Measurements from ENCODE around the gene PPP1R14D. TPM values are rescaled to one million over a fixed set of nuclear protein-coding genes. Genes with fewer than 3 reads are reported as not detected.

Gene PPP1R14D
- total RNA-seq, 1 experiment from 2014 or later = 0.64 TPM

GRCh38 chr15:40773902-40774301, 54.6 kb downstream of the PPP1R14D start:
- no peak for TF ChIP-seq REST (IDR thresholded peaks at IDR 0.05; ENCODE audit: insufficient read depth in 1 of 2, low read depth in 2 of 2, low read length in 1 of 2)
- TF ChIP-seq POLR2AphosphoS5 (IDR thresholded peaks at IDR 0.05; ENCODE audit: low read depth, low read length) = no peak
- no peak for TF ChIP-seq TCF7L2 (IDR thresholded peaks at IDR 0.05; ENCODE audit: low read depth, low read length)
- no peak for TF ChIP-seq SIN3A (IDR thresholded peaks at IDR 0.05; ENCODE audit: borderline replicate concordance, insufficient read depth, low read depth, low read length)
- no peak for TF ChIP-seq CTCF (IDR thresholded peaks at IDR 0.05)
- H3K4me1 ChIP-seq (ENCODE audit: control insufficient read depth, insufficient read depth, low read length) = peaks cover 11% of the 10 kb centered on the region; the same call in 1 of the 2 replicates
- no peaks in the 10 kb centered on the region for H3K27me3 ChIP-seq (ENCODE audit: control insufficient read depth, insufficient read depth, low read length)
- DNase-seq (ENCODE audit: low read depth, low spot score) = no peak
- intact Hi-C loops (cut with micrococcal nuclease; ENCODE audit: unreplicated experiment) = no loop called here
- BruUV-seq (replicated peaks) = no TSS peak
- in situ Hi-C loops (cut with HindIII; ENCODE audit: low pct_unique_long_range_greater_than_20kb, low sequenced_read_pairs) = no loop called here
- no peaks in the 10 kb centered on the region for H3K36me3 ChIP-seq (ENCODE audit: control insufficient read depth, insufficient read depth, low read length)
- no peak for ATAC-seq
- ChIA-PET POLR2A (no interaction called here), CTCF (no interaction called here)
- H3K4me3 ChIP-seq (ENCODE audit: low read depth in 2 of 2, low read length in 2 of 2) = no peak overlapping the region
- H3K27ac ChIP-seq (ENCODE audit: low read length) = no peak overlapping the region
- H3K9me3 ChIP-seq (ENCODE audit: control insufficient read depth, insufficient read depth, low read depth, low read length) = no peaks in the 10 kb centered on the region

GRCh38 chr15:40773496-40773895, 55.0 kb downstream of the PPP1R14D start:
- Histone ChIP-seq H3K27me3 (ENCODE audit: control insufficient read depth, insufficient read depth, low read length) (no peaks in the 10 kb centered on the region), H3K27ac (ENCODE audit: low read length) (no peak overlapping the region), H3K4me1 (ENCODE audit: control insufficient read depth, insufficient read depth, low read length) (peaks cover 11% of the 10 kb centered on the region; the same call in 1 of the 2 replicates), H3K9me3 (ENCODE audit: control insufficient read depth, insufficient read depth, low read depth, low read length) (no peaks in the 10 kb centered on the region), H3K4me3 (ENCODE audit: low read depth in 2 of 2, low read length in 2 of 2) (no peak overlapping the region), H3K36me3 (ENCODE audit: control insufficient read depth, insufficient read depth, low read length) (no peaks in the 10 kb centered on the region)
- ChIA-PET CTCF (no interaction called here), POLR2A (no interaction called here)
- no peak for DNase-seq (ENCODE audit: low read depth, low spot score)
- in situ Hi-C loops (cut with HindIII; ENCODE audit: low pct_unique_long_range_greater_than_20kb, low sequenced_read_pairs) (no loop called here), intact Hi-C loops (cut with micrococcal nuclease; ENCODE audit: unreplicated experiment) (no loop called here)
- no peak for TF ChIP-seq CTCF (IDR thresholded peaks at IDR 0.05)
- TF ChIP-seq TCF7L2 (IDR thresholded peaks at IDR 0.05; ENCODE audit: low read depth, low read length) = no peak
- TF ChIP-seq REST (IDR thresholded peaks at IDR 0.05; ENCODE audit: insufficient read depth in 1 of 2, low read depth in 2 of 2, low read length in 1 of 2) = no peak
- TF ChIP-seq POLR2AphosphoS5 (IDR thresholded peaks at IDR 0.05; ENCODE audit: low read depth, low read length) = no peak
- no peak for ATAC-seq
- BruUV-seq (replicated peaks) = no TSS peak
